ENCODE measurements around the gene DUSP15. TPM values are rescaled to one million over a fixed set of nuclear protein-coding genes. Genes with fewer than 3 reads are reported as not detected.

DUSP15 gene
- total RNA-seq, 1 donor from 2014 or later = 0.80 TPM

DNA sequence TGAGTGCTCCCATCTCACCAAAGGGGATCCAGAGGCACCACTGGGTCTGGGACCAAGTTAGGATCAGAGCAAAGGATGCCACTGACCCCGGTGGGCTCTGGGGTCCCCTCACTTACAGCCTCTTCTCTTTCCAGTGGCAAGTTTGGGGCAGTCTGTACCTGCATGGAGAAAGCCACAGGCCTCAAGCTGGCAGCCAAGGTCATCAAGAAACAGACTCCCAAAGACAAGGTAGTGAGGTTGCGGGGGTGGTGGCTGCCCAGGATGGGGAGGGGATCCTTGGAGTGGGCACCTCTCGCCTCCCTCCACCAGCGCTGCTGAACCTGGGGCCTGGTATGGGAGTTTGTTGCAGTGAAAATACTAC is 46.2 kb downstream of the DUSP15 start:
- Histone ChIP-seq H3K27ac (no peak overlapping the region), H3K4me1 (peaks cover 10% of the 10 kb centered on the region), H3K4me3 (no peak overlapping the region), H3K36me3 (no peaks in the 10 kb centered on the region), H3K27me3 (ENCODE audit: low read depth) (no peaks in the 10 kb centered on the region), H3K9me3 (no peaks in the 10 kb centered on the region)
- intact Hi-C loops (cut with DNase I) = no loop called here
- DNase-seq (no peak), ATAC-seq (no peak)
- TF ChIP-seq, protein P1, sequence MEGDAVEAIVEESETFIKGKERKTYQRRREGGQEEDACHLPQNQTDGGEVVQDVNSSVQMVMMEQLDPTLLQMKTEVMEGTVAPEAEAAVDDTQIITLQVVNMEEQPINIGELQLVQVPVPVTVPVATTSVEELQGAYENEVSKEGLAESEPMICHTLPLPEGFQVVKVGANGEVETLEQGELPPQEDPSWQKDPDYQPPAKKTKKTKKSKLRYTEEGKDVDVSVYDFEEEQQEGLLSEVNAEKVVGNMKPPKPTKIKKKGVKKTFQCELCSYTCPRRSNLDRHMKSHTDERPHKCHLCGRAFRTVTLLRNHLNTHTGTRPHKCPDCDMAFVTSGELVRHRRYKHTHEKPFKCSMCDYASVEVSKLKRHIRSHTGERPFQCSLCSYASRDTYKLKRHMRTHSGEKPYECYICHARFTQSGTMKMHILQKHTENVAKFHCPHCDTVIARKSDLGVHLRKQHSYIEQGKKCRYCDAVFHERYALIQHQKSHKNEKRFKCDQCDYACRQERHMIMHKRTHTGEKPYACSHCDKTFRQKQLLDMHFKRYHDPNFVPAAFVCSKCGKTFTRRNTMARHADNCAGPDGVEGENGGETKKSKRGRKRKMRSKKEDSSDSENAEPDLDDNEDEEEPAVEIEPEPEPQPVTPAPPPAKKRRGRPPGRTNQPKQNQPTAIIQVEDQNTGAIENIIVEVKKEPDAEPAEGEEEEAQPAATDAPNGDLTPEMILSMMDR (IDR thresholded peaks at IDR 0.05) = no peak

DNA sequence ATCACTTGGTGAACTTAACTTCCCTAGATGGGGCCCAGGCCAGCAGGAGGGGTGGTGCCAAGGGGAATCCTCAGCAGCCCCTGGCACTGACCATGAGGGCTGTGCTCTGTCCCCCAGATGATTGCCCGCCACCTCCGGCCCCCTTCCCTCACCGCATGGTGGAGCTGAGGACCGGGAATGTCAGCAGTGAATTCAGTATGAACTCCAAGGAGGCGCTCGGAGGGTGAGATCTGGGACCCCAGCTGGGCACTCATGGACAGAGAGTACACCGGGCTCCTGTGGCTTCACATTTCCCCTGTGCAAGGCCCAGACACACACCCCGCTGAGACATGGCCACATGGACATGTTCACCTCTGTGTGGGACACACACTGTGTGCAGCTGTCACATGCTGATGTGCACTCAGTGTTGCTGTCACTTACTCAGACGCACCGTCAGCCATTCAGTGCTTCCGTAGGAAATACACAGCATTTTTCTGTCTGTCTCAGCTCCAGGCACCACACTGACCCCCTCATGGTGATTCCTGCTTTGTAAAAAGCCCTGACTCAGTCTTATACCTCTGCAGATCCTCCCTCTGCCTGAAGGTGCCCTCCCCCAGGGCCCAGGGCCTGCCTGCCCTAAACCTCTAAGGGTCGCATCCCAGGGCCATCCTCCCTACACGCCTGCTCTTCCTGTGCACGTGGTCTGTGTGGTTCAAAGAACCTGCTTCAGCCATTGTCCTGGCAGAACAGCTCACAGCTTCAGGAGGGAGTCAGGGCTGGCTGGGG is 46.8 kb downstream of the DUSP15 start:
- Histone ChIP-seq H3K4me1 (peaks cover 10% of the 10 kb centered on the region), H3K36me3 (no peaks in the 10 kb centered on the region), H3K27ac (no peak overlapping the region), H3K9me3 (no peaks in the 10 kb centered on the region), H3K27me3 (ENCODE audit: low read depth) (no peaks in the 10 kb centered on the region), H3K4me3 (no peak overlapping the region)
- intact Hi-C loops (cut with DNase I) = no loop called here
- TF ChIP-seq, protein P1 (IDR thresholded peaks at IDR 0.05) = no peak
- DNase-seq (no peak), ATAC-seq (no peak)

DNA sequence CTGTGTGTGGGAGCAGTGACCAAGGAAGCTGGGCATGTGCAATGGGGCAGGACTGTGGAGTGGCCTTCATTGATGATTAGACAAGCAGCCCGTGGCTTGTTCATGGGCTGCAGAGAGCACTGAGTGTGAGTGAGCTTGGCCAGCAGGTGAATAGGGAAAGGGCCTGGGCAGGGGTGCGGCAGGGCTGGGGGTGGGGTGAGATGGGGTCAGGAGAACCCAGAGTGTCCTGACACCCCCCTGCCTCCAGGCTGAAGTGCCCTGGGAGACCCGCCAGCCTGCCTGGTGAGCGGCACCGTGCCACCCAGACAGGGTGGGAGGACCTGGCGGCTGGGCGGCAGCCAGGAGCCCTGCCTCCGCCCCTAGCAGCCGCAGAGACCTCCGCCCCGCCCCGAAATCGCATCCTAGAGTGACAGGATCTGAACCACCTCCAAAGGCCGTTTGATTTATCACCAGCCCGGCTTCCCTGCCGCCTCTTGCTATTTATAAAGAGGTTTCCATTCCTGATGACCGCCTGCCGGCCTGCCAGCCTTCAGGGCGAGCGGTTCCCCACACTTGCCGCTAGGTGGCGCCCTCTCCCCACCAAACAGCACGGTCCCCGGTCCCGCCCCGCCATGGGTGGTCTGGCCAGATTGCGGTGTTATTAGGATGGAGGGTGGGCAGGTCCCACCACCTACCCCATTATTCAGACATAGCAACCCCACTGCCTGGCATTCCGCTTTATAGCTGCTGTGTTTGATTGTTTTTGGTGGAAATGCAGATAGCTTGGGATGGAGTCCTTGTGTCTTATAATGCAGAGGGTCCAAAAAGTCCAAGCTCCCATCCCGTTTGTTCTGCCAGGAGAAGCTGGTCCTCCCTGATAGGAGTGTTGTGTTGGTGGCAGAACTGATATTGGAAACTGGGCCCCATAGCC is 47.7 kb downstream of the DUSP15 start:
- H3K27me3 ChIP-seq (ENCODE audit: low read depth) = no peaks in the 10 kb centered on the region
- DNase-seq (peak; percentile 85), ATAC-seq (peak; percentile 89)
- peaks cover 10% of the 10 kb centered on the region for H3K4me1 ChIP-seq
- H3K4me3 ChIP-seq = peak overlapping the region; percentile 14
- intact Hi-C loops (cut with DNase I) = no loop called here
- H3K9me3 ChIP-seq = no peaks in the 10 kb centered on the region
- H3K36me3 ChIP-seq = no peaks in the 10 kb centered on the region
- no peak overlapping the region for H3K27ac ChIP-seq
- TF ChIP-seq, protein P1 (IDR thresholded peaks at IDR 0.05) = peak; percentile 99

DNA sequence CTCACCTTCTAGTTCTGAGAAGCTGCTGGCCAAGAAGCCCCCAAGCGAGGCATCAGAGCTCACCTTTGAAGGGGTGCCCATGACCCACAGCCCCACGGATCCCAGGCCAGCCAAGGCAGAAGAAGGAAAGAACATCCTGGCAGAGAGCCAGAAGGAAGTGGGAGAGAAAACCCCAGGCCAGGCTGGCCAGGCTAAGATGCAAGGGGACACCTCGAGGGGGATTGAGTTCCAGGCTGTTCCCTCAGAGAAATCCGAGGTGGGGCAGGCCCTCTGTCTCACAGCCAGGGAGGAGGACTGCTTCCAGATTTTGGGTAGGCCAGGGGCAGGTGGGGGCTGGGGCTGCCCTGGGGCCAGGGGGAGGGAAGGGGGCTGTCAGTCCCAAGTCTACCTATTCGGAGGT is 48.9 kb downstream of the DUSP15 start:
- ATAC-seq = no peak
- DNase-seq = no peak
- Histone ChIP-seq H3K4me1 (peaks cover 10% of the 10 kb centered on the region), H3K36me3 (no peaks in the 10 kb centered on the region), H3K27ac (no peak overlapping the region), H3K9me3 (no peaks in the 10 kb centered on the region), H3K4me3 (no peak overlapping the region), H3K27me3 (ENCODE audit: low read depth) (no peaks in the 10 kb centered on the region)
- intact Hi-C loops (cut with DNase I) = no loop called here
- TF ChIP-seq, protein P1 (IDR thresholded peaks at IDR 0.05) = no peak

DNA sequence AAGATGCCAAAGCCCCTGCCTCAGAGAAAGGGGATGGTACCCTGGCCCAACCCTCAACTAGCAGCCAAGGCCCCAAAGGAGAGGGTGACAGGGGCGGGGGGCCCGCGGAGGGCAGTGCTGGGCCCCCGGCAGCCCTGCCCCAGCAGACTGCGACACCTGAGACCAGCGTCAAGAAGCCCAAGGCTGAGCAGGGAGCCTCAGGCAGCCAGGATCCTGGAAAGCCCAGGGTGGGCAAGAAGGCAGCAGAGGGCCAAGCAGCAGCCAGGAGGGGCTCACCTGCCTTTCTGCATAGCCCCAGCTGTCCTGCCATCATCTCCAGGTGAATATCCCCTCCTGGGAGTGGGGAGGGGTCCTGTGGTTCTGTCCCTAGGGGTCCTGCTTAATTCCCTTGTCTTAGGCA is 50.1 kb downstream of the DUSP15 start:
- intact Hi-C loops (cut with DNase I) = no loop called here
- H3K36me3 ChIP-seq = no peaks in the 10 kb centered on the region
- no peak overlapping the region for H3K27ac ChIP-seq
- no peak for DNase-seq
- no peaks in the 10 kb centered on the region for H3K27me3 ChIP-seq (ENCODE audit: low read depth)
- ATAC-seq = no peak
- TF ChIP-seq, protein P1 (IDR thresholded peaks at IDR 0.05) = no peak
- H3K9me3 ChIP-seq = no peaks in the 10 kb centered on the region
- peaks cover 18% of the 10 kb centered on the region for H3K4me1 ChIP-seq
- no peak overlapping the region for H3K4me3 ChIP-seq
